Endodermal cell (in vitro differentiated cells): ENCODE data around the gene TARM1. TPM values are rescaled to one million over a fixed set of nuclear protein-coding genes. Genes with fewer than 3 reads are reported as not detected.

ENCODE experiments used
- DNase-seq: peaks from one replicate; pipeline ENCODE4 v3.0.0-alpha.2; 2017
- H3K27ac ChIP-seq: 2 replicates; pipeline ENCODE4 v1.5.1; 2013; ENCODE audit warnings: mild to moderate bottlenecking, low read depth, low read length, moderate library complexity
- H3K27me3 ChIP-seq: 2 replicates; pipeline ENCODE4 v1.6.1; 2013; ENCODE audit warnings: mild to moderate bottlenecking, low read length, moderate library complexity; ENCODE audit not compliant: insufficient read depth, control insufficient read depth, poor library complexity, severe bottlenecking
- H3K36me3 ChIP-seq: 2 replicates; pipeline ENCODE4 v1.7.0; 2013; ENCODE audit warnings: mild to moderate bottlenecking, low read length, moderate library complexity; ENCODE audit not compliant: control insufficient read depth, insufficient read depth
- H3K4me1 ChIP-seq: one replicate; pipeline ENCODE4 v1.7.0; 2013; ENCODE audit warnings: low read length; ENCODE audit not compliant: control insufficient read depth, insufficient read depth
- H3K4me3 ChIP-seq: 2 replicates; pipeline ENCODE4 v1.5.1; 2013; ENCODE audit warnings: mild to moderate bottlenecking, low read length, moderate library complexity
- H3K9ac ChIP-seq: 2 replicates; pipeline ENCODE4 v1.6.1; 2013; ENCODE audit warnings: mild to moderate bottlenecking, low read length, moderate library complexity; ENCODE audit not compliant: poor library complexity, severe bottlenecking; ENCODE audit errors: extremely low read depth
- H3K9me3 ChIP-seq: 2 replicates; pipeline ENCODE4 v1.6.1; 2013; ENCODE audit warnings: mild to moderate bottlenecking, low read length, moderate library complexity; ENCODE audit not compliant: control insufficient read depth
- H3K27ac Mint-ChIP-seq: 2 replicates; pipeline ENCODE4 v1.8.0; 2020; ENCODE audit warnings: mixed read lengths
- H3K27me3 Mint-ChIP-seq: 2 replicates; pipeline ENCODE4 v1.8.0; 2021; ENCODE audit warnings: mild to moderate bottlenecking, mixed read lengths; ENCODE audit not compliant: insufficient read depth
- H3K36me3 Mint-ChIP-seq: 2 replicates; pipeline ENCODE4 v1.8.0; 2020; ENCODE audit warnings: low read depth, mixed read lengths
- H3K4me1 Mint-ChIP-seq: 2 replicates; pipeline ENCODE4 v1.8.0; 2020; ENCODE audit warnings: mixed read lengths
- H3K4me3 Mint-ChIP-seq: 2 replicates; pipeline ENCODE4 v1.8.0; 2020; ENCODE audit warnings: mild to moderate bottlenecking, moderate library complexity, mixed read lengths
- H3K9me3 Mint-ChIP-seq: 2 replicates; pipeline ENCODE4 v1.8.0; 2020; ENCODE audit warnings: mild to moderate bottlenecking, mixed read lengths
- WGBS, 2 experiments: methylation state at CpG; one replicate each; pipeline versions ENCODE4 v1.1.5 to v1.1.7; 2013; ENCODE audit warnings: missing lambda C conversion rate in 2 of 2, mixed read lengths in 1 of 2; ENCODE audit not compliant: insufficient coverage in 1 of 2, insufficient read length in 1 of 2; 5-methylcytosine and 5-hydroxymethylcytosine counted together
- total RNA-seq, 2 donors: library from RNA; stranded (reverse); fragmentation: NEBNext Ultra II Directional in 1 of 2; extraction: Animal tissue kit (Norgen Biotek cat#: 25700) in 1 of 2; gene quantifications; 2 replicates in 1 of 2; 3 replicates in 1 of 2; pipeline ENCODE4 v1.2.1, GENCODE V29; 2021
- TF ChIP-seq, protein P1 (sequence below): fragments of 200-600 bp; sonication (generic); conservative IDR thresholded peaks from 2 replicates; pipeline ENCODE4 v1.5.0; 2021; ENCODE audit warnings: antibody characterized with exemption, mild to moderate bottlenecking

The TARM1 gene
- total RNA-seq, 2 donors from 2014 or later, result not detected

DNA sequence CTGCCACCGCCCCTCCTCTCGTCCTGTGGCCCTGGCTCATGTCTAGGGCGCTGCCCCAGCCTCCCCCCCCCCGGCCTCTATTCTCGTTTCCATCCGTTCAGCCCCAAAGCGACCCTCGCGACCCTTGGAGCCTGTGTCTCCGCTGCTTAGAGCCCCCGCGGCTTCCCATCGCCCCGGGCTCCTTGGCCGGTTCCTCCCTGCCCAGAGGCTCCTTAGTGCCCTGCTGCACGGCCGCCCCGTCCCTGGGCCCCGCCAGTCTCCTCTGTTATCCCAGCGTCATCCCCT lies 47.2 kb upstream of the TARM1 start:
- peaks cover 62% of the 10 kb centered on the region for H3K36me3 Mint-ChIP-seq

GRCh38 chr19:54127688-54128440 lies 46.7 kb upstream of the TARM1 start:
- Histone ChIP-seq H3K9me3 (no peaks in the 10 kb centered on the region), H3K27ac (no peak overlapping the region), H3K27me3 (no peaks in the 10 kb centered on the region), H3K4me1 (no peaks in the 10 kb centered on the region), H3K9ac (no peak overlapping the region), H3K4me3 (no peak overlapping the region), H3K36me3 (peaks cover 53% of the 10 kb centered on the region)
- peaks cover 65% of the 10 kb centered on the region for H3K36me3 Mint-ChIP-seq
- H3K4me1 Mint-ChIP-seq, result no peaks in the 10 kb centered on the region
- DNase-seq, result no peak
- H3K27ac Mint-ChIP-seq, result no peak overlapping the region
- no peak overlapping the region for H3K4me3 Mint-ChIP-seq
- TF ChIP-seq, protein P1, sequence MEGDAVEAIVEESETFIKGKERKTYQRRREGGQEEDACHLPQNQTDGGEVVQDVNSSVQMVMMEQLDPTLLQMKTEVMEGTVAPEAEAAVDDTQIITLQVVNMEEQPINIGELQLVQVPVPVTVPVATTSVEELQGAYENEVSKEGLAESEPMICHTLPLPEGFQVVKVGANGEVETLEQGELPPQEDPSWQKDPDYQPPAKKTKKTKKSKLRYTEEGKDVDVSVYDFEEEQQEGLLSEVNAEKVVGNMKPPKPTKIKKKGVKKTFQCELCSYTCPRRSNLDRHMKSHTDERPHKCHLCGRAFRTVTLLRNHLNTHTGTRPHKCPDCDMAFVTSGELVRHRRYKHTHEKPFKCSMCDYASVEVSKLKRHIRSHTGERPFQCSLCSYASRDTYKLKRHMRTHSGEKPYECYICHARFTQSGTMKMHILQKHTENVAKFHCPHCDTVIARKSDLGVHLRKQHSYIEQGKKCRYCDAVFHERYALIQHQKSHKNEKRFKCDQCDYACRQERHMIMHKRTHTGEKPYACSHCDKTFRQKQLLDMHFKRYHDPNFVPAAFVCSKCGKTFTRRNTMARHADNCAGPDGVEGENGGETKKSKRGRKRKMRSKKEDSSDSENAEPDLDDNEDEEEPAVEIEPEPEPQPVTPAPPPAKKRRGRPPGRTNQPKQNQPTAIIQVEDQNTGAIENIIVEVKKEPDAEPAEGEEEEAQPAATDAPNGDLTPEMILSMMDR, result no peak
- H3K9me3 Mint-ChIP-seq, result no peaks in the 10 kb centered on the region
- H3K27me3 Mint-ChIP-seq, result no peaks in the 10 kb centered on the region
- WGBS, 2 experiments, result 93% methylated on average over 24 to 44 of the region's 44 CpGs

More for the DNA sequence above, 47.2 kb upstream of the TARM1 start:
- peaks cover 51% of the 10 kb centered on the region for H3K36me3 ChIP-seq
- no peak overlapping the region for H3K27ac Mint-ChIP-seq
- peaks cover under 1% of the 10 kb centered on the region for H3K9me3 ChIP-seq
- DNase-seq, result no peak
- no peak overlapping the region for H3K9ac ChIP-seq
- H3K4me3 Mint-ChIP-seq, result no peak overlapping the region
- H3K4me3 ChIP-seq, result no peak overlapping the region
- TF ChIP-seq, protein P1, result no peak
- H3K27me3 ChIP-seq, result no peaks in the 10 kb centered on the region
- no peaks in the 10 kb centered on the region for H3K27me3 Mint-ChIP-seq
- H3K9me3 Mint-ChIP-seq, result no peaks in the 10 kb centered on the region
- no peaks in the 10 kb centered on the region for H3K4me1 ChIP-seq
- no peaks in the 10 kb centered on the region for H3K4me1 Mint-ChIP-seq
- no peak overlapping the region for H3K27ac ChIP-seq
- 91 to 94% methylated on average over 7 to 20 of the region's 20 CpGs for WGBS, 2 experiments

DNA sequence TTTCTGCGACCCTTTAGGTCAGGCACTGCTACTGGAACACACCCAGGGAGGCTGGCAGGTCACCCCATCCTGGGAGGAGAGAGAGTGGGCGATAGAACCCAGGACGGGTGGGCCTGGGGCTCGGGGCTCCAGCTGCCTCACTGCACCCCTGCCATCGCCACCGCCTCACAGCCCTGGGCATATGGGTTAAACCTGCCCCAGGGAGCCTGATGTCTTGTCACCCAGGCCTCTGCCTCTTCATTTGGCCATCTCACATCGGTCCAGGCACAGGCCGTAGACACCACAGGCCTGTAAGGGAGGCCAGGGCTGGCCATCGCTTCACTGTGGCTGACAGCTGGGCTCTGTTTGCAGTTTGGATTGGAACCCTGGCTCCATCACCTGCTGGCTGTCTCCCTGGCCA lies 44.5 kb upstream of the TARM1 start:
- Histone ChIP-seq H3K9me3 (no peaks in the 10 kb centered on the region), H3K36me3 (peaks cover 51% of the 10 kb centered on the region), H3K4me1 (no peaks in the 10 kb centered on the region), H3K4me3 (no peak overlapping the region), H3K27me3 (no peaks in the 10 kb centered on the region), H3K9ac (no peak overlapping the region), H3K27ac (no peak overlapping the region)
- Mint-ChIP-seq H3K27ac (no peak overlapping the region), H3K27me3 (no peaks in the 10 kb centered on the region), H3K9me3 (no peaks in the 10 kb centered on the region), H3K4me3 (no peak overlapping the region), H3K36me3 (peaks cover 65% of the 10 kb centered on the region), H3K4me1 (no peaks in the 10 kb centered on the region)
- 97 to 100% methylated on average over 5 to 9 of the region's 9 CpGs for WGBS, 2 experiments
- TF ChIP-seq, protein P1, result no peak
- no peak for DNase-seq
